ENCODE data around the gene PGPEP1. TPM values are rescaled to one million over a fixed set of nuclear protein-coding genes. Genes with fewer than 3 reads are reported as not detected.
A peak's percentile ranks its signal among the peaks of the same experiment; 100 is the strongest.

PGPEP1 gene
- total and polyA plus RNA-seq, 10 of the 15 experiments (the other 5 are each of a cell fraction or from before 2014, with no cell fraction given), result 13.8 to 39.4 (median 17.0) TPM

- TF ChIP-seq SKIL (IDR thresholded peaks at IDR 0.05; ENCODE audit: low read depth, poor library complexity, severe bottlenecking) (no peak), BACH1 (IDR thresholded peaks at IDR 0.05; ENCODE audit: borderline replicate concordance) (peak; percentile 32; the same call in 1 of the 2 replicates), TBL1XR1 (IDR thresholded peaks at IDR 0.05; ENCODE audit: low read depth, low read length) (no peak), SMARCA5 (IDR thresholded peaks at IDR 0.05) (peak; percentile 96), FOXM1 (IDR thresholded peaks at IDR 0.05; ENCODE audit: low read depth, low read length) (no peak), FOS (IDR thresholded peaks at IDR 0.05; ENCODE audit: borderline replicate concordance, extremely low read depth, insufficient read length) (no peak), YBX1 (IDR thresholded peaks at IDR 0.05) (no peak), PML (IDR thresholded peaks at IDR 0.05; ENCODE audit: low read length) (no peak), PKNOX1 (IDR thresholded peaks at IDR 0.05) (no peak), NR2C1 (IDR thresholded peaks at IDR 0.05) (no peak), CBX5 (IDR thresholded peaks at IDR 0.05; ENCODE audit: low read depth) (no peak), POU2F2 (IDR thresholded peaks at IDR 0.05; ENCODE audit: borderline replicate concordance, low read depth, low read length) (peak; percentile 89), RUNX3 (IDR thresholded peaks at IDR 0.05; ENCODE audit: low read length) (peak; percentile 16; the same call in 1 of the 2 replicates), BCL3 (IDR thresholded peaks at IDR 0.05; ENCODE audit: borderline replicate concordance, insufficient read depth, low read depth, low read length, poor library complexity, severe bottlenecking) (no peak), MLLT1 (IDR thresholded peaks at IDR 0.05) (no peak), SMC3 (IDR thresholded peaks at IDR 0.05; ENCODE audit: borderline replicate concordance, low read length) (no peak), POLR2AphosphoS2 (IDR thresholded peaks at IDR 0.05; ENCODE audit: low read depth, low read length) (no peak), KDM1A (IDR thresholded peaks at IDR 0.05; ENCODE audit: borderline replicate concordance) (no peak), ZZZ3 (IDR thresholded peaks at IDR 0.05; ENCODE audit: control insufficient read depth, insufficient read length, low read depth) (no peak), HDAC2 (IDR thresholded peaks at IDR 0.05) (no peak), ZNF217 (IDR thresholded peaks at IDR 0.05) (0 out of 2 replicates have a peak, but pooled peaks have one; percentile 56), ZNF207 (IDR thresholded peaks at IDR 0.05; ENCODE audit: borderline replicate concordance) (no peak), KAT2A (conservative IDR thresholded peaks at IDR 0.05; ENCODE audit: control insufficient read depth, low read depth, low read length) (no peak), IKZF1 (conservative IDR thresholded peaks at IDR 0.05) (0 out of 2 replicates have a peak, but pooled peaks have one; percentile 35), CREM (IDR thresholded peaks at IDR 0.05; ENCODE audit: low read depth) (no peak; the same call in 1 of the 2 replicates), SP1 (IDR thresholded peaks at IDR 0.05; ENCODE audit: low read depth, low read length) (peak; percentile 36)
Observed at GRCh38 chr19:18397242-18398202, 57.1 kb downstream of the PGPEP1 start, which contains the start of gene LRRC25 (continued).
